Fibroblast of mammary gland (primary cell): ENCODE data around the gene PGBD5.

Experiments
- DNase-seq: peaks from one replicate; pipeline ENCODE4 v3.0.0-alpha.2; 2010; ENCODE audit warnings: low read depth
- H3K4me3 ChIP-seq: 2 replicates; pipeline ENCODE4 v1.5.1; 2011; ENCODE audit warnings: low read depth, mild to moderate bottlenecking, low read length, moderate library complexity; ENCODE audit not compliant: control insufficient read depth
- TF ChIP-seq, protein P1 (sequence below): conservative IDR thresholded peaks from 2 replicates; pipeline ENCODE4 v1.5.1; 2011; ENCODE audit warnings: low read depth, low read length, inconsistent platforms; ENCODE audit not compliant: control insufficient read depth, insufficient read depth

The PGBD5 gene

DNA sequence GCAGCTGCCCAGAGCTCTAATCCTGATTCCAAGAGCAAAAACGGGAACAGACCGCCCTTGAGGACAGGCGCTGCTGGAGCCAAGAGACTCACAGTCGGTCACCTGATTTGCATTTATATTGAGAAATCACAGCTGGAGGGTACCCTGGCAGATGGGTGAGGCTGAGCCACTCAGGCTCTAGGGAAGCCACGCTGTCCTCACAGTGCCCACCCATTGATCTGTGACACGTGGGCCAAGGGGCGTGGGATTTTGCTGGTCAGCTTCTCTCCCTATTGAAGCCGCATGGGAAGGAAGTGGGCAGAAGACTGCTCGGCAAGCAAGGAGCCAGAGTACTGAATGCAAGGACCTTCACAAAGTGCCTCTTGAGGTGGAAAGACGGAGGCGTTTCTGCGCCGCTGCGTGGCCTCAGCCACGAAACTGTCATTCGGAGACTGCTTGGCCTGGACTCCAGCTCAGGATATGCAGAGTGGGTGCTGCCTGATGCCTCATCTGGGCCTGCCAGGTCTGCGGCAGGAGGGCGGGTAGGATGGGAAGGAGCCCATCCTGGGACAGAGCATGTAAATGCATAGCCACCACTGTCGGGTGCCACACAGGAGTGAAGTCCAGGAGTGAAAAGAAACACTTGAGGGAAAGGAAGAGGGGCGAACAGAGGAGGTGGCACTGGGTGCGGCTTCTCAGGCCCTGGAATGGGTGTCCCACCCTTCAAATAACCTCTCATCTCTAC lies 139.8 kb downstream of the PGBD5 start:
- TF ChIP-seq, protein P1, sequence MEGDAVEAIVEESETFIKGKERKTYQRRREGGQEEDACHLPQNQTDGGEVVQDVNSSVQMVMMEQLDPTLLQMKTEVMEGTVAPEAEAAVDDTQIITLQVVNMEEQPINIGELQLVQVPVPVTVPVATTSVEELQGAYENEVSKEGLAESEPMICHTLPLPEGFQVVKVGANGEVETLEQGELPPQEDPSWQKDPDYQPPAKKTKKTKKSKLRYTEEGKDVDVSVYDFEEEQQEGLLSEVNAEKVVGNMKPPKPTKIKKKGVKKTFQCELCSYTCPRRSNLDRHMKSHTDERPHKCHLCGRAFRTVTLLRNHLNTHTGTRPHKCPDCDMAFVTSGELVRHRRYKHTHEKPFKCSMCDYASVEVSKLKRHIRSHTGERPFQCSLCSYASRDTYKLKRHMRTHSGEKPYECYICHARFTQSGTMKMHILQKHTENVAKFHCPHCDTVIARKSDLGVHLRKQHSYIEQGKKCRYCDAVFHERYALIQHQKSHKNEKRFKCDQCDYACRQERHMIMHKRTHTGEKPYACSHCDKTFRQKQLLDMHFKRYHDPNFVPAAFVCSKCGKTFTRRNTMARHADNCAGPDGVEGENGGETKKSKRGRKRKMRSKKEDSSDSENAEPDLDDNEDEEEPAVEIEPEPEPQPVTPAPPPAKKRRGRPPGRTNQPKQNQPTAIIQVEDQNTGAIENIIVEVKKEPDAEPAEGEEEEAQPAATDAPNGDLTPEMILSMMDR, result no peak
- no peak overlapping the region for H3K4me3 ChIP-seq
- DNase-seq, result no peak

DNA sequence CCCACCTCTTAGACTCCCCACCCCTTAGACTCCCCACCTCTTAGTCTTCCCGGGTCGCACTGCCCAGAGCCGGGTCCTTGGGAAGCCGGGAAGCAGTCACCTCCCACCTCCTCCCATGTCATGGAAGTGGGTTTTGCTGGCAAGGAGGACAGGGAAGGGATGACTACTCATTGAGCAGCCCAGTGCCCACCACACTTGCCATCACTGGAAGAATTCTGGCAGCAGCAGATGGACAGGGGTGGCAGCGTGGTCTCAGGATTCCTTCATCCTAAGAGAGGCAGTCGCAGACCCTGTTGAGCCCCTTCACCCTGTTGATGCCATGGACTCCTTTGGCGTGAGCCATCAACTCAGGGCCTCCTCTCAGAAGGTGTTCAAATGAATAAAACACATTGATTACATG lies 140.8 kb downstream of the PGBD5 start:
- TF ChIP-seq, protein P1, result no peak
- no peak overlapping the region for H3K4me3 ChIP-seq
- DNase-seq, result no peak

DNA sequence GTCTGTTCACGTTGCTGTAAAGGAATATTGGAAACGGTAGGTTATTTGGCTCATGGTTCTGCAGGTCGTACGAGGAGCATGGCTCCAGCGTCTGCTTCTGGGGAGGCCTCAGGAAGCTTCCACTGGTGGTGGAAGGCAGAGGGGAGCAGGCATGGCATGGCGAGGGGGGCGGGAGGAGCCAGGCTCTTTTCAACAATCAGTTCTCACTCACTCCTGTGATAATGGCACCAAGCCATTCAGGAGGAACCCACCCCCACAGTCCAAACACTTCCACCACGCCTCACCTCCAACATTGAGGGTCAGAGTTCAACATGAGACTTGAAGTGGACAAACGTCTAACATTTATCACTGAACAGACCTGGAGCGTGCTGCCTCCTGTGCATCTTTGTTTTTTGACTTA lies 141.2 kb downstream of the PGBD5 start:
- no peak for DNase-seq

DNA sequence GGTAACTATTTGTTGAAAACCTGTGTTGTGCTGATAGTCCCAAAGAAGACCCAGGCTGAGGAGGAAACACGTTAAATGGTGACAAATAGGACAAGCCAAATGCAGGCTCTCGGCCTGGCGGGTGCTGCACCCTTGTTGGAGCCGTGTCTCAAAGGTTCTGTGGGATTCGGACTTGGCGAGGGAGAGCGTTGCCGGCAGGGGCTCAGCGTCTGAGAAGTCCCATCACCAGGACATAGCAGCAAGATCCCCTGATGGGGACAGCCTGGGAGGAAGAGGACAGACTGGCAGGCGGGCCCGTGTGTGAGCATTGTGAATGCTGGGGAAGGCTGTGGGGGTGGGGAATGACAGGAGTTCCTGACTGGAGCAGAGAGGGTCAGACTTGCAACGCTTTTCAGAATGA lies 142.5 kb downstream of the PGBD5 start:
- no peak overlapping the region for H3K4me3 ChIP-seq
- no peak for DNase-seq
- TF ChIP-seq, protein P1, result no peak

More for the DNA sequence above, 141.2 kb downstream of the PGBD5 start:
- no peak overlapping the region for H3K4me3 ChIP-seq
- TF ChIP-seq, protein P1, result no peak

DNA sequence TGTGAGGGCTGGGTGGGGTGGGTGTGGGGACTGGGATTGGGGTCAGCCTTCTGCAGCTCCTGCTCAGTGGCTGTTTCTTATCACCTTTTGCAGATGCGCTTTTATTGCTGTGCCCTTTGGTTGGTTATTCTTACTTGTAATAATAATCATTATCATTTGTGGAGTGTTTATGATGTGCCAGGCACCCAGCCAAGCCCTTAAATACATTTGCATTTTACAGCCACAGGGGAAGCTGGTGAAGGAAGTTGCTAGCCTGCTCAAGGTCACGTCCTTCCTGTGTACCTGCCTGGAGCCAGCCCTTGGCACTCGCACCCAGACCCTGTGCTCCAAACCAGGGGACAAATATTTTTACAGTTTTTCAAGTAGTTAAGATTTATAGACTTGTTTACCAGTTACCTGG lies 144.0 kb downstream of the PGBD5 start:
- no peak overlapping the region for H3K4me3 ChIP-seq
- TF ChIP-seq, protein P1, result no peak
- DNase-seq, result no peak

DNA sequence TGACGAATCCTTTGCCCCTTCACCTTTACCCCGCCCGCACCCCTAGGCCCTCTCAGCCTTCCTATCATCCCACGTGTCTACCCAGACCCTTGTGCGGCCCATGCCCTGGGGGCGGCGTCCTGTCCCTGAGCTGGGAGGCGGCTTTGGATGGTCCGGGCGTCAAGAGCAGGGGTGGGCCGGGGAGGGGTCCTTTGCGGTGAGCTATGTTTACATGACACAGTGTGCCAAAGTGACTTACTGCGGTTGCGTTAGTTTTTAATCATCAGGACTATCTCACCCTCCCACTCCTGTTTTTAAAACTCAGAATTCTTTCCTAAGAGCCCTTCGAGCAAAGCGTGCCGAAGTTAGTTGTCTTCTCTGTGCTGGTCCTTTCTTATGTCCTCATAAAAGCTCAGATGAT lies 144.6 kb downstream of the PGBD5 start:
- DNase-seq, result no peak
- TF ChIP-seq, protein P1, result no peak
- H3K4me3 ChIP-seq, result no peak overlapping the region

DNA sequence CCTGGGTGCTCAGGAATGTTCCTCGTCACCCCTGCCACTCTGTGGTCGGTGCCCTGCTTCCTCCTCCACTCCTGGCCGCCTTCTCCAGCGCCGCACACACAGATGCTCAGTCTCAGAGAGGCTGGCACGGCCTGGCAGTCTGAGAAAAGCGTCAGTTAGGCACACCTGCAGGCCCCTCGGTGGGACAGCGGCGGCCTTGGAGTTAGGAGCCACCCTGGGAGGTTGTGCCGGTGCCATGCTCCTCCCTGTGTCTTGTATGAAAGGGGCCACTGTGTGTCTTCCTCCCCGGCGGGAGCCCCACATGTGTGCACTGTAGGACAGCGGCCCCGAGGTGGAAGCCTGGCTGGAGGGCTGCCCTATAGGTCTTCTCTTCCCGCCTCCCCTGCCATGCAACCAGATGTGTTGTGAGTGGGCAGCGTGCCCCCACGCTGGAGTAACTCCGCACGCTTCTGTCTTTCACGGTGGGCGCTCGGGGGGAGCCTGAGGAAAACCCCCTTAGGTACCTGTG lies 145.2 kb downstream of the PGBD5 start:
- DNase-seq, result no peak
- TF ChIP-seq, protein P1, result no peak
- no peak overlapping the region for H3K4me3 ChIP-seq
